NB4 (cell line): ENCODE results near the gene FBXO4.

ENCODE experiments used
- CTCF ChIP-seq: IDR thresholded peaks from one replicate; pipeline ENCODE4 v1.5.1; 2012; ENCODE audit warnings: low read depth, low read length
- POLR2A ChIP-seq: IDR thresholded peaks from 2 replicates; pipeline ENCODE4 v1.6.1; 2011; ENCODE audit warnings: mild to moderate bottlenecking; ENCODE audit not compliant: insufficient read length; ENCODE audit errors: extremely low read depth

GRCh38 chr5:41924872-41925554, at the start of gene FBXO4:
- TF ChIP-seq CTCF, result peak; percentile 54
- TF ChIP-seq POLR2A, result no peak
